Measurements from ENCODE around the gene LY86.
"Not testable (repeated sequence)": the region's sequence is repeated elsewhere in the genome, so short reads cannot be mapped to it uniquely, and the experiment has no call there.

The LY86 gene

GRCh38 chr6:6596529-6597328 is 8.2 kb downstream of the LY86 start:
- DNase-seq, result no peak

DNA sequence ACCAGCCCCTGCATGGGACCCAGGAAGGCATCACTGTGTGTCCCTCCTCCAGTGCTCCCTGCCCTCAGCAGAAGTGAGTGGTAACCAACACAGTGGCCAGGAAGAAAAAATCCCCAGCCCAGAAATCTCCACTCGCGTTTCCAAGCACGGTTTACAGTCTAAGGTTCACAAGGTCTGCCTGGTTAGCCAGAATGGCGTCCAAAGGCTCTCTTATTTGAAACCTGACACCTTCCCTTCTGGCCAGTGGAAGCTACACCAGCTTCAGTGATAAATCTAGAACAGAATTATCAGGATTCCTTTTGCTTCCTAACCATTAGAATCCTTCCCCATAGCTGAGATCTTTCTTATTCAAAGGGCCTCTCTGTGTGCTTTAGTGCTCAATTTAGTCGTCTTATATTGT is 9.2 kb downstream of the LY86 start:
- DNase-seq, result no peak

GRCh38 chr6:6599468-6599873 is 11.0 kb downstream of the LY86 start:
- DNase-seq, result no peak

DNA sequence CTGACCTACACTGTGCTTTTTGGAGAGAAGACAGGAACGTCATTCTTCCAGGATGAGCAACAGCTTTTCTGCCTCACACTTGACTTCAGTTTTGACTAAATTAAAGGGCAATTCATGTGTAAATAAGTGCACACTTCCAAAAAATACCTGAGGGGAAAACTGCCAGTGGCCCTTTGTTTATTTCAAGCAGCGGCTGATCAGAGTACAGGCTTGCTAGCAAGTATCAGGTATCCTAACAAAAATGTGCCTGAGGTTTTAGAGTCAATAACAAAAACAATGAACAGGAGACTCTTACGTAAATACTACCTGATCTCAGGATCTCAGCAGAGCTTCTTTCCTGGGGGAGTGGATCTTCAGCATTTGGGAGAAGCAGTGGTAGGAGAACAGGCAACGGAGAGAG is 12.4 kb downstream of the LY86 start:
- DNase-seq, result no peak

- DNase-seq, result no peak
Observed at GRCh38 chr6:6602262-6602661, 13.7 kb downstream of the LY86 start.

DNA sequence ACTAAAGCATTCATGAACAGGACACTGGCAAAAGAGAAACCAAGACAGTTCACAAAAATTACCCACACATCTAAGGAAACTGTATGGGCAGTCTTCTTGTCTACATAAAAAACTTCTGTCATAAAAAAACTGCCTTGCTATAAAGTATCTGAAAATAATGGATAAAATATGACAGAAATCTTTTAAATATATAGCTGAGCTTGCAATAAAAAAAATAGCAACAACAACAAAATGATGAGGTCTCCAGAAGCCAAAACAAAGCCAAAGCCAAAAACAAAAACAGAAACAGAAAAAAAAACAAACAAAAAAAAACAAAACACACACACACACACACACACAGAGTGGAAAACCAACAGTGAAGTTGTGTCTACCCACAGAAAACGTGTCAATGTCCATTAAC is 14.8 kb downstream of the LY86 start:
- DNase-seq, result no peak

DNA sequence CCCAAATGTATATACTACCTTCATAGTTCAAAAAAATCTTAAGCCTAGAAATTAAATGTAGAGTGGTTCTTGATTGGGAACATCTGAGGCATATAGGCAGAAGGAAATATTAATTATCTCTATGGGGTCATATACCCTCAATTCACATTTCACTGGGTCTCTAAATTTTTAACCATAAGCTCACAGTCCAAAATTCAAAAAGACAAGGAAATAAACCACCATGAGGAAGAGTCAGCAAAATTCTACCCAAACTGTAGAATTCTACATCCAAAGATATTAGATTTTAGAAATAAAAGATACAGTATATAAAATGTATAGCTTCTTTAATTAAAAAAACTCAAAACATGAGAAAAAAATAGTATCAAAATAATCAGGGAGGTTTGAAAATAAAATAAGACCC is 15.5 kb downstream of the LY86 start:
- DNase-seq, result no peak

- no peak for DNase-seq
Observed at GRCh38 chr6:6604566-6604965, 16.0 kb downstream of the LY86 start.

GRCh38 chr6:6605873-6606272 is 17.4 kb downstream of the LY86 start:
- DNase-seq, result no peak

GRCh38 chr6:6606391-6607030 is 18.0 kb downstream of the LY86 start:
- not testable (repeated sequence) for DNase-seq

- DNase-seq, result no peak
Observed at GRCh38 chr6:6609450-6609849, 20.9 kb downstream of the LY86 start.

DNA sequence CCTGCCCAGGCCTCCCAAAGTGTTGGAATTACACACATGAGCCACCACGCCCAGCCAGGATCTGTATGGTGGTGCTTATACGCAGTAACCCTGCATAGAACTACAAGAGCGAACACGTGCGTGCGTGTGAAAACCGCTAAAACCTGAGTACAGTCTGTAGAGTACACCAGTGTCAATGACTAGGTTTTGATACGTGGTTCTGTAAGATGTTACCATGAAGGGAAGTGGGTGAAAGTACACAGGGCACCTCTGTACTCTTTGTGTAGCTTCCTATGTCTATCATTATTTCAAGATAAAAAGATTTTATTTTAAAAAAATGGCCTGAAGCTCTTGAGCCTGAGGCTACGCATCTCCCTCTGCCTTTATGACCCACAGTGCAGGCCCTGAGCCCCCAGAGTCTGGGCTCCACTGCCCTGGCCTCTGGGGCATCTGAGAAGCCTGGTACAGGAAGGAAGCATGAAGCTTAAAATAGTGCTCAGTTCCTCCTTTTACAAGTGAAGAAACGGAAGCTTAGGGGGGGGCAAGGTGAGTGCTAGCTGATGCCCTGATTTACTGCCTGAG is 21.6 kb downstream of the LY86 start:
- no peak for DNase-seq

- DNase-seq, result no peak
Observed at GRCh38 chr6:6611486-6611885, 23.0 kb downstream of the LY86 start.

- DNase-seq, result no peak
Observed at GRCh38 chr6:6612308-6612707, 23.8 kb downstream of the LY86 start.

DNA sequence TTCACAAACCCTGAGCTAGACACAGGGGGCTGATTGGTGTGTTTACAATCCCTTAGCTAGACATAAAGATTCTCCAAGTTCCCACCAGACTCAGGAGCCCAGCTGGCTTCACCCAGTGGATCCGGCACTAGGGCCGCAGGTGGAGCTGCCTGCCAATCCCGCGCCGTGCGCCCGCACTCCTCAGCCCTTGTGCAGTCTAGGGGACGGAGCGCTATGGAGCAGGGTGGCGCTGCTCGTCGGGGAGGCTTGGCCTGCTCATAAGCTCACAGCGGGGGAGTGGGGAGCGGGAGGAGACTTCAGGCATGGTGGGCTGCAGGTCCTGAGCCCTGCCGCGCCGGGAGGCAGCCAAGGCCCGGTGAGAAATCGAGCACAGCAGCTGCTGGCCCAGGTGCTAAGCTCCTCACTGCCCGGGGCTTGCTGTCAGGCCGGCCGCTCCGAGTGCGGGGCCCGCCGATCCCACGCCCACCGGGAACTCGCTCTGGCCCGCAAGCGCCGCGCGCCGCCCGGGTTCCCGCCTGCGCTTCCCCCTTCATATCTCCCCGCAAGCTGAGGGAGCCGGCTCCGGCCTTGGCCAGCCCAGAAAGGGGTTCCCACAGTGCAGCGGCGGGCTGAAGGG is 24.7 kb downstream of the LY86 start:
- DNase-seq, result not testable (repeated sequence)

GRCh38 chr6:6614096-6614982 is 25.8 kb downstream of the LY86 start:
- no peak for DNase-seq

GRCh38 chr6:6614983-6615349 is 26.4 kb downstream of the LY86 start:
- no peak for DNase-seq

DNA sequence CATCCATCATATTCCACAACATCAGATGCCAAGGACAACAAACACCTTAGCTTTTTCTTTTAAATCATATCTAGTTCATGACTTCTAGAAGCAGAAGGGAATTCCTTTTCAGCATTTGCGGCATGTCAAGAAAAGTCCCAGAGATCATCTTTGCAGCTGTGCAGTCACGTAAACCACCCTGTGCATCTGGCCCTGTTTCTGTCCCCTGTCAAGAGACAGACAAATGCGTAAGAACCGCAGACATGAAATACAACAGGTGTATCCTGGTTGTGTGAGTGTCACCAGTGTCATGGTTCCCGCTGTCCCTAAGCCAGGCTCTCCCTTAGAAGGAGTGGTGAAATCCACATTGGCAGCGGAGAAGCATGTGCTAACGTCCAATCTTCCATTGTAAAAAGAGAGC is 28.1 kb downstream of the LY86 start:
- no peak for DNase-seq

GRCh38 chr6:6619021-6619794 is 30.7 kb downstream of the LY86 start:
- DNase-seq, result no peak

DNA sequence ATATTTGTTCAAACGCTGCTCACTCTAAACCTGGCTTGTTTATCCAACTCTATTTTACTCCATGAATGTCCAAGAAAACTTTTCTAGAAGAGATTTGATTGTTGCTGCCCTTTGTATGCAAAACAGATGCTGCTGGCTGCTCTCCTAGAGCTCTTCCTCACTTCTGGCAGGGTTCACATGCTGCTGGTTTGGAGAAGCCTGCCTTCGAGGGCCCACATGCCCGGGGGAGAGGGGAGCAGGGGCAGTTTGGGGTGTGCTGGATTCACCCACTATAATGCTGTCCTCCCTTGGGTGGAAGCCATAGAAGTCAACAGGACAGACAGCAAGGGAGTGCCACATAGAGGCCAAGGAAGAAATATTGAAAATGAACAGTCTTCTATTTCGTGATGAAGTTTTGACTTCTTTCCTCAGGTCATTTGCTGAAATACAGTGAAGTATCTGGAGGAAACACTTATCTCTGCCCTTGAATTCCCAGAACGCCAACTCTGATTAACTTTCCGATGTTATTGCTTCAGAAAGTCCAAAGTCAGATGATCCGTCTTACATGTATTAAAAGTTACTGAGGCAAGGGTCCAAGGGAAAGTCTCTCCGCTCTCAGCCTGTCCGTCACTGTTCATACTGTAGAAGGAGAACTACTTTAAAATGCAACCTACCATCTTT is 32.4 kb downstream of the LY86 start:
- no peak for DNase-seq

- DNase-seq, result no peak
Observed at GRCh38 chr6:6622501-6622900, 34.0 kb downstream of the LY86 start.

GRCh38 chr6:6623553-6623952 is 35.0 kb downstream of the LY86 start:
- no peak for DNase-seq

Measured in NCI-H1417 treated with DMSO at 0.1 percent for 48 hours (cell line).